GM18909 (cell line): ENCODE measurements around the gene TBC1D22B.

ENCODE experiments used
- ATAC-seq: cut with Tn5 transposase; IDR thresholded peaks from one replicate; pipeline ENCODE4 v1.9.1; 2021; ENCODE audit warnings: mild to moderate bottlenecking; ENCODE audit not compliant: unreplicated experiment, poor library complexity

TBC1D22B gene

GRCh38 chr6:37261198-37261597, 3.6 kb downstream of the TBC1D22B start:
- ATAC-seq: no peak

- ATAC-seq: no peak
These were observed 5.0 kb downstream of the TBC1D22B start for GRCh38 chr6:37262446-37263026.

GRCh38 chr6:37265001-37265400, 7.4 kb downstream of the TBC1D22B start:
- ATAC-seq: no peak

- ATAC-seq: no peak
These were observed 8.3 kb downstream of the TBC1D22B start for GRCh38 chr6:37265860-37266259.

GRCh38 chr6:37269105-37269504, 11.5 kb downstream of the TBC1D22B start:
- ATAC-seq: no peak

GRCh38 chr6:37272834-37273566, 15.4 kb downstream of the TBC1D22B start:
- no peak for ATAC-seq

- no peak for ATAC-seq
These were observed 16.1 kb downstream of the TBC1D22B start for GRCh38 chr6:37273690-37274089.

GRCh38 chr6:37275350-37275749, 17.8 kb downstream of the TBC1D22B start:
- no peak for ATAC-seq

GRCh38 chr6:37277001-37277409, 19.4 kb downstream of the TBC1D22B start:
- peak; percentile 56 for ATAC-seq

GRCh38 chr6:37279366-37280134, 22.0 kb downstream of the TBC1D22B start:
- ATAC-seq: no peak

GRCh38 chr6:37280162-37280887, 22.8 kb downstream of the TBC1D22B start:
- no peak for ATAC-seq

GRCh38 chr6:37282371-37282770, 24.8 kb downstream of the TBC1D22B start:
- no peak for ATAC-seq

- no peak for ATAC-seq
These were observed 25.7 kb downstream of the TBC1D22B start for GRCh38 chr6:37283268-37283667.

- ATAC-seq: no peak
These were observed 26.1 kb downstream of the TBC1D22B start for GRCh38 chr6:37283671-37284151.

GRCh38 chr6:37284781-37285180, 27.2 kb downstream of the TBC1D22B start:
- ATAC-seq: no peak

GRCh38 chr6:37285861-37286311, 28.3 kb downstream of the TBC1D22B start:
- ATAC-seq: no peak

- ATAC-seq: no peak
These were observed 30.1 kb downstream of the TBC1D22B start for GRCh38 chr6:37287519-37288157.

GRCh38 chr6:37288247-37288646, 30.7 kb downstream of the TBC1D22B start:
- ATAC-seq: no peak

GRCh38 chr6:37289931-37290330, 32.4 kb downstream of the TBC1D22B start:
- ATAC-seq: no peak

- no peak for ATAC-seq
These were observed 35.9 kb downstream of the TBC1D22B start for GRCh38 chr6:37293426-37293825.
